ENCODE data around the gene SRRT.

DNA sequence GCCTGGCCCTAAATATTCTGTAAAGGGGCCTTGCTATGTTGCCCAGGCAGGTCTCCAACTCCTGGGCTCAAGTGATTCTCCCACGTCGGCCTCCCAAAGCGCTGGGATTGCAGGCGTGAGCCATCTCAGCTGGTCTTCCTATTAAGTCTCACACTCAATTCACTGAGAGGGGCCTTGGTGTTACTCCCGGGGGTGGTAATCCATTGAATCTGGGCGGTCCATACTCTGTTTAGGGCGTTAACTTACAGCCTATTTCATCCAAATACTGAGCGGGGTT lies 665 bp upstream of the SRRT start:
- TF ChIP-seq, protein P1, sequence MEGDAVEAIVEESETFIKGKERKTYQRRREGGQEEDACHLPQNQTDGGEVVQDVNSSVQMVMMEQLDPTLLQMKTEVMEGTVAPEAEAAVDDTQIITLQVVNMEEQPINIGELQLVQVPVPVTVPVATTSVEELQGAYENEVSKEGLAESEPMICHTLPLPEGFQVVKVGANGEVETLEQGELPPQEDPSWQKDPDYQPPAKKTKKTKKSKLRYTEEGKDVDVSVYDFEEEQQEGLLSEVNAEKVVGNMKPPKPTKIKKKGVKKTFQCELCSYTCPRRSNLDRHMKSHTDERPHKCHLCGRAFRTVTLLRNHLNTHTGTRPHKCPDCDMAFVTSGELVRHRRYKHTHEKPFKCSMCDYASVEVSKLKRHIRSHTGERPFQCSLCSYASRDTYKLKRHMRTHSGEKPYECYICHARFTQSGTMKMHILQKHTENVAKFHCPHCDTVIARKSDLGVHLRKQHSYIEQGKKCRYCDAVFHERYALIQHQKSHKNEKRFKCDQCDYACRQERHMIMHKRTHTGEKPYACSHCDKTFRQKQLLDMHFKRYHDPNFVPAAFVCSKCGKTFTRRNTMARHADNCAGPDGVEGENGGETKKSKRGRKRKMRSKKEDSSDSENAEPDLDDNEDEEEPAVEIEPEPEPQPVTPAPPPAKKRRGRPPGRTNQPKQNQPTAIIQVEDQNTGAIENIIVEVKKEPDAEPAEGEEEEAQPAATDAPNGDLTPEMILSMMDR (IDR thresholded peaks at IDR 0.05): no peak
- no peak for TF ChIP-seq EZH2 (IDR thresholded peaks at IDR 0.05; ENCODE audit: borderline replicate concordance, insufficient read depth, low read depth, low read length, poor library complexity, severe bottlenecking)
